Measurements from ENCODE around the gene UBN2. TPM values are rescaled to one million over a fixed set of nuclear protein-coding genes. Genes with fewer than 3 reads are reported as not detected.
"Not testable (repeated sequence)": the region's sequence is repeated elsewhere in the genome, so short reads cannot be mapped to it uniquely, and the experiment has no call there.

UBN2 gene
- total RNA-seq, 1 donor from 2014 or later = 12.5 TPM

DNA sequence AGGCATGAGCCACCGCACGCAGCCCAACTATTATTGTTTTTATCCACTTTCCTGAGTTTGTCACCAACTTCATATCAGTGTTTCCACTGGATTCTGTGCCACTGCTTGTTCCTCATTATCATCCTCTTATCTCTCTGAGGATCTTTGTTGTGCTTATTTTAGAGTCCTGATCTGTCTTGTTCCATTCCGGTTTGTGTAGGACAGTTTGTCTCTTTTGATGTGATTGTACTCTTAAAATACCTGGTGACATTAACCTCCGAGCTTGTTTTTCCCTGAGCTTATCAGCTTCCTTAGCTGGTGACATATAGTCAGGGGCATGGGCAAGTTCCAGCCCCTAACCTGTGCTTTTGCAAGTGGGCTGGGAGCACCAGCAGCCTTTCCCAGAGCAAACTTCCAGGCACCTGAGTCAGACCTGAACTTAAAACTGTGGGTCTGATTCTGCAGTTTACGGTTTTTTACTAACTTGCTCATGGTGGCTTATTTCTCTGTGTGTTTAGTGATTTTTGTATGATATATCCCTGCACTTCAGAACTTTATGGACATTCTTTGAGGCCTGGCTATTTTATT, 87.0 kb downstream of the UBN2 start:
- no peak for DNase-seq (ENCODE audit: extremely low spot score in 2 of 2)

GRCh38 chr7:139321071-139321745, 90.2 kb downstream of the UBN2 start:
- Histone ChIP-seq H3K9me3 (no peaks in the 10 kb centered on the region), H3K4me1 (no peaks in the 10 kb centered on the region), H3K27ac (no peak overlapping the region), H3K27me3 (no peaks in the 10 kb centered on the region), H3K4me3 (no peak overlapping the region), H3K36me3 (no peaks in the 10 kb centered on the region)
- intact Hi-C loops (cut with DNase I) = no loop called here
- DNase-seq (ENCODE audit: extremely low spot score in 2 of 2) = no peak
- TF ChIP-seq POLR2A (IDR thresholded peaks at IDR 0.05) (no peak), POLR2AphosphoS5 (IDR thresholded peaks at IDR 0.05; ENCODE audit: insufficient read depth in 1 of 2, low read depth in 1 of 2) (no peak)
- TF ChIP-seq, protein P1, sequence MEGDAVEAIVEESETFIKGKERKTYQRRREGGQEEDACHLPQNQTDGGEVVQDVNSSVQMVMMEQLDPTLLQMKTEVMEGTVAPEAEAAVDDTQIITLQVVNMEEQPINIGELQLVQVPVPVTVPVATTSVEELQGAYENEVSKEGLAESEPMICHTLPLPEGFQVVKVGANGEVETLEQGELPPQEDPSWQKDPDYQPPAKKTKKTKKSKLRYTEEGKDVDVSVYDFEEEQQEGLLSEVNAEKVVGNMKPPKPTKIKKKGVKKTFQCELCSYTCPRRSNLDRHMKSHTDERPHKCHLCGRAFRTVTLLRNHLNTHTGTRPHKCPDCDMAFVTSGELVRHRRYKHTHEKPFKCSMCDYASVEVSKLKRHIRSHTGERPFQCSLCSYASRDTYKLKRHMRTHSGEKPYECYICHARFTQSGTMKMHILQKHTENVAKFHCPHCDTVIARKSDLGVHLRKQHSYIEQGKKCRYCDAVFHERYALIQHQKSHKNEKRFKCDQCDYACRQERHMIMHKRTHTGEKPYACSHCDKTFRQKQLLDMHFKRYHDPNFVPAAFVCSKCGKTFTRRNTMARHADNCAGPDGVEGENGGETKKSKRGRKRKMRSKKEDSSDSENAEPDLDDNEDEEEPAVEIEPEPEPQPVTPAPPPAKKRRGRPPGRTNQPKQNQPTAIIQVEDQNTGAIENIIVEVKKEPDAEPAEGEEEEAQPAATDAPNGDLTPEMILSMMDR (IDR thresholded peaks at IDR 0.05) = no peak

More for the DNA sequence above, 87.0 kb downstream of the UBN2 start:
- H3K4me1 ChIP-seq = no peaks in the 10 kb centered on the region
- H3K4me3 ChIP-seq = no peak overlapping the region
- no peak overlapping the region for H3K27ac ChIP-seq
- no peaks in the 10 kb centered on the region for H3K27me3 ChIP-seq
- H3K9me3 ChIP-seq = no peaks in the 10 kb centered on the region
- intact Hi-C loops (cut with DNase I) = no loop called here
- no peaks in the 10 kb centered on the region for H3K36me3 ChIP-seq
- TF ChIP-seq POLR2AphosphoS5 (IDR thresholded peaks at IDR 0.05; ENCODE audit: insufficient read depth in 1 of 2, low read depth in 1 of 2) (no peak), POLR2A (IDR thresholded peaks at IDR 0.05) (no peak)
- TF ChIP-seq, protein P1 (IDR thresholded peaks at IDR 0.05) = no peak

GRCh38 chr7:139324709-139325108, 93.7 kb downstream of the UBN2 start:
- H3K36me3 ChIP-seq; intact Hi-C loops (cut with DNase I); H3K4me1 ChIP-seq; H3K4me3 ChIP-seq; H3K9me3 ChIP-seq; DNase-seq (ENCODE audit: extremely low spot score in 2 of 2); H3K27me3 ChIP-seq; H3K27ac ChIP-seq: not testable (repeated sequence)

- no peak for DNase-seq (ENCODE audit: extremely low spot score in 2 of 2)
- Histone ChIP-seq H3K27me3 (no peaks in the 10 kb centered on the region), H3K4me3 (no peak overlapping the region), H3K9me3 (no peaks in the 10 kb centered on the region), H3K4me1 (no peaks in the 10 kb centered on the region), H3K27ac (no peak overlapping the region), H3K36me3 (no peaks in the 10 kb centered on the region)
- no peak for TF ChIP-seq POLR2AphosphoS5 (IDR thresholded peaks at IDR 0.05; ENCODE audit: insufficient read depth in 1 of 2, low read depth in 1 of 2)
- intact Hi-C loops (cut with DNase I) = no loop called here
Observed at GRCh38 chr7:139328375-139328774, 97.3 kb downstream of the UBN2 start.

DNA sequence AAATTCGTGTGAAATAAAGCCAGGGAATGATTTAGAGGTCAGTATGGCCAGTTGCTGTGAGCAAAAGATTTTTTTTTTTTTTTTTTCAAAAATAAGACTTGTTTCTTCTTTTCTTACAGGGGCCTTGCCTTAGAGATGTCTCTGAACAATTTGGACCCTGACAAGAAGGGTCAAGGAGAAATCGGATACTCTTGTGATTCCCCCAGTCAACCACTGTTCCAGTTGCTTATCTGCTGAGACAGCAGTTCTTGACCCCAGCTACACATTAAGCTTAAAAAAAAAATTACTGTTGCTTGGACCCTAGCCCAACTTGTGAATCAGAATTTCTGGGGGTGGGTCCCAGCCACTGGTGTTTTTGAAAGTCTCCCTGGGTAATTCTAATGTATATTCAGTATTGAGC, 98.1 kb downstream of the UBN2 start:
- intact Hi-C loops (cut with DNase I) = no loop called here
- Histone ChIP-seq H3K9me3 (no peaks in the 10 kb centered on the region), H3K4me1 (no peaks in the 10 kb centered on the region), H3K27me3 (no peaks in the 10 kb centered on the region), H3K4me3 (no peak overlapping the region), H3K27ac (no peak overlapping the region), H3K36me3 (no peaks in the 10 kb centered on the region)
- no peak for DNase-seq (ENCODE audit: extremely low spot score in 2 of 2)
- TF ChIP-seq, protein P1 (IDR thresholded peaks at IDR 0.05) = no peak
- TF ChIP-seq POLR2AphosphoS5 (IDR thresholded peaks at IDR 0.05; ENCODE audit: insufficient read depth in 1 of 2, low read depth in 1 of 2) = no peak

- intact Hi-C loops (cut with DNase I) = no loop called here
- H3K9me3 ChIP-seq = no peaks in the 10 kb centered on the region
- TF ChIP-seq POLR2A (IDR thresholded peaks at IDR 0.05) = no peak
- TF ChIP-seq POLR2AphosphoS5 (IDR thresholded peaks at IDR 0.05; ENCODE audit: insufficient read depth in 1 of 2, low read depth in 1 of 2) = no peak
- TF ChIP-seq, protein P1 (IDR thresholded peaks at IDR 0.05) = no peak
- H3K4me3 ChIP-seq = no peak overlapping the region
- no peak overlapping the region for H3K27ac ChIP-seq
- H3K4me1 ChIP-seq = no peaks in the 10 kb centered on the region
- H3K36me3 ChIP-seq = no peaks in the 10 kb centered on the region
- DNase-seq (ENCODE audit: extremely low spot score in 2 of 2) = no peak
- no peaks in the 10 kb centered on the region for H3K27me3 ChIP-seq
Observed at GRCh38 chr7:139330333-139331030, 99.4 kb downstream of the UBN2 start.

All from vagina (tissue), 2 donors.